Stimulated activated CD8-positive, alpha-beta memory T cell treated with anti-CD3 and anti-CD28 coated beads, Interleukin-4, amount 100 ng/mL, for 48 hours (primary cell): ENCODE results near the gene HDAC3.

Experiments used
- DNase-seq: peaks from one replicate; pipeline ENCODE4 v3.0.0-alpha.2; 2020

Gene HDAC3

GRCh38 chr5:141657937-141658545 lies 21.4 kb upstream of the HDAC3 start:
- DNase-seq: no peak

GRCh38 chr5:141657404-141657803 lies 20.8 kb upstream of the HDAC3 start:
- DNase-seq: no peak

GRCh38 chr5:141656396-141656795 lies 19.7 kb upstream of the HDAC3 start:
- no peak for DNase-seq

GRCh38 chr5:141655020-141655419 lies 18.4 kb upstream of the HDAC3 start:
- no peak for DNase-seq

GRCh38 chr5:141654298-141654697 lies 17.6 kb upstream of the HDAC3 start:
- DNase-seq: no peak

- DNase-seq: no peak
Observed at GRCh38 chr5:141651728-141652105, 15.1 kb upstream of the HDAC3 start.

- peak; percentile 92 for DNase-seq
Observed at GRCh38 chr5:141650851-141651727, 14.4 kb upstream of the HDAC3 start, which contains the start of gene FCHSD1. Gene FCHSD1 (minus strand): TSS chr5:141651418. CDS start chr5:141651368, 50 bp downstream.

- DNase-seq: no peak
Observed at GRCh38 chr5:141649972-141650371, 13.3 kb upstream of the HDAC3 start.

GRCh38 chr5:141649056-141649688 lies 12.5 kb upstream of the HDAC3 start:
- no peak for DNase-seq

GRCh38 chr5:141647851-141648250 lies 11.2 kb upstream of the HDAC3 start:
- no peak for DNase-seq

GRCh38 chr5:141647242-141647641 lies 10.6 kb upstream of the HDAC3 start:
- DNase-seq: no peak

GRCh38 chr5:141646026-141646425 lies 9.4 kb upstream of the HDAC3 start:
- no peak for DNase-seq

GRCh38 chr5:141641634-141642267 lies 5.1 kb upstream of the HDAC3 start:
- no peak for DNase-seq

- no peak for DNase-seq
Observed at GRCh38 chr5:141640698-141641097, 4.0 kb upstream of the HDAC3 start.

- no peak for DNase-seq
Observed at GRCh38 chr5:141640051-141640415, 3.4 kb upstream of the HDAC3 start.

- no peak for DNase-seq
Observed at GRCh38 chr5:141639357-141640050, 2.9 kb upstream of the HDAC3 start.

- DNase-seq: no peak
Observed at GRCh38 chr5:141638771-141639170, 2.1 kb upstream of the HDAC3 start.

GRCh38 chr5:141637767-141638419 lies 1.2 kb upstream of the HDAC3 start:
- DNase-seq: peak; percentile 75

- peak; percentile 68 for DNase-seq
Observed at GRCh38 chr5:141637123-141637766, 596 bp upstream of the HDAC3 start.

- DNase-seq: no peak
Observed at GRCh38 chr5:141636106-141636412, 590 bp downstream of the HDAC3 start.

GRCh38 chr5:141635646-141636045 lies 1.0 kb downstream of the HDAC3 start:
- no peak for DNase-seq

- DNase-seq: no peak
Observed at GRCh38 chr5:141634720-141635119, 1.9 kb downstream of the HDAC3 start.
